Measurements from ENCODE around the gene CDHR5. TPM values are rescaled to one million over a fixed set of nuclear protein-coding genes. Genes with fewer than 3 reads are reported as not detected.

CDHR5 gene
- total RNA-seq, 2 donors from 2014 or later, result 0.13 to 0.27 TPM

- 96 to 98% methylated on average over 31 to 49 of the region's 49 CpGs for WGBS, 2 experiments (ENCODE audit: insufficient coverage in 1 of 2, insufficient read length in 1 of 2)
- Mint-ChIP-seq H3K4me3 (no peak overlapping the region), H3K9me3 (no peaks in the 10 kb centered on the region), H3K27me3 (ENCODE audit: insufficient read depth) (no peaks in the 10 kb centered on the region), H3K27ac (no peak overlapping the region), H3K36me3 (ENCODE audit: low read depth) (peaks cover 32% of the 10 kb centered on the region), H3K4me1 (no peaks in the 10 kb centered on the region)
- no peak for DNase-seq
- no peaks in the 10 kb centered on the region for H3K9me3 ChIP-seq (ENCODE audit: control insufficient read depth, low read length)
- no peaks in the 10 kb centered on the region for H3K27me3 ChIP-seq (ENCODE audit: control insufficient read depth, insufficient read depth, low read length, poor library complexity, severe bottlenecking)
- TF ChIP-seq CTCF (conservative IDR thresholded peaks at IDR 0.05), result no peak
- no peak overlapping the region for H3K4me3 ChIP-seq (ENCODE audit: low read length)
- no peak overlapping the region for H3K9ac ChIP-seq (ENCODE audit: extremely low read depth, low read length, poor library complexity, severe bottlenecking)
- H3K27ac ChIP-seq (ENCODE audit: low read depth, low read length), result no peak overlapping the region
- H3K36me3 ChIP-seq (ENCODE audit: control insufficient read depth, insufficient read depth, low read length), result peaks cover 53% of the 10 kb centered on the region
- H3K4me1 ChIP-seq (ENCODE audit: control insufficient read depth, insufficient read depth, low read length), result no peaks in the 10 kb centered on the region
These were observed 13.5 kb downstream of the CDHR5 start for GRCh38 chr11:611001-611996.

DNA sequence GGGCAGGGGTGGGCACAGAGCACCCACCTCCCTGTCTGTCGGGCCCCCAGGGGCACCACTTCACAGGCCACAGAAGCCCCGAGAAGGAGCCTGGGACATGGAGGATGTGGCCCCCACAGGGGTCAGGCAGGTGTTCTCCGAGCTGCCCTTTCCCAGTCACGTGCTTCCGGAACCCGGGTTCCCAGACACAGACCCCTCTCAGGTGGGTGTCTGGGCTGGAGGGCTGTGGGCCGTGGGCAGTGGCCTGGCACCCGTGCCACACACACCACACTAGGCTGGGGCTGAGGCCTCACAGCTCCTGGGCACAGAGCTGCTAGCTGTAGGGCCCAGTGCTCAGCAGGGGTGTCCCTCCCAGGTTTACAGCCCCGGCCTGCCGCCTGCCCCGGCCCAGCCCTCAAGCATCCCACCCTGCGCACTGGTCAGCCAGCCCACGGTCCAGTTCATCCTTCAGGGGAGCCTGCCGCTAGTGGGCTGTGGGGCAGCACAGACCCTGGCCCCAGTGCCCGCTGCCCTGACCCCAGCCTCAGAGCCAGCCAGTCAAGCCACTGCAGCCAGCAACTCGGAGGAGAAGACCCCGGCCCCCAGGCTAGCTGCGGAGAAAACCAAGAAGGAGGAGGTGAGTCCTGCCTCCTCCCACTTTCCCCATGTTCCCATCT, 14.5 kb downstream of the CDHR5 start:
- no peaks in the 10 kb centered on the region for H3K4me1 ChIP-seq (ENCODE audit: control insufficient read depth, insufficient read depth, low read length)
- H3K27ac Mint-ChIP-seq, result no peak overlapping the region
- 96 to 98% methylated on average over 14 to 18 of the region's 18 CpGs for WGBS, 2 experiments (ENCODE audit: insufficient coverage in 1 of 2, insufficient read length in 1 of 2)

More for the DNA sequence above, 14.5 kb downstream of the CDHR5 start:
- H3K4me1 Mint-ChIP-seq, result no peaks in the 10 kb centered on the region
- peaks cover 33% of the 10 kb centered on the region for H3K36me3 Mint-ChIP-seq (ENCODE audit: low read depth)
- H3K4me3 Mint-ChIP-seq, result no peak overlapping the region
- no peaks in the 10 kb centered on the region for H3K27me3 ChIP-seq (ENCODE audit: control insufficient read depth, insufficient read depth, low read length, poor library complexity, severe bottlenecking)
- no peak overlapping the region for H3K9ac ChIP-seq (ENCODE audit: extremely low read depth, low read length, poor library complexity, severe bottlenecking)
- H3K9me3 ChIP-seq (ENCODE audit: control insufficient read depth, low read length), result no peaks in the 10 kb centered on the region
- H3K27ac ChIP-seq (ENCODE audit: low read depth, low read length), result no peak overlapping the region
- no peaks in the 10 kb centered on the region for H3K9me3 Mint-ChIP-seq
- H3K36me3 ChIP-seq (ENCODE audit: control insufficient read depth, insufficient read depth, low read length), result peaks cover 63% of the 10 kb centered on the region
- no peaks in the 10 kb centered on the region for H3K27me3 Mint-ChIP-seq (ENCODE audit: insufficient read depth)
- DNase-seq, result no peak
- H3K4me3 ChIP-seq (ENCODE audit: low read length), result no peak overlapping the region
- no peak for TF ChIP-seq CTCF (conservative IDR thresholded peaks at IDR 0.05)

Data from endodermal cell (in vitro differentiated cells).